Spinal cord (tissue), 10 donors: ENCODE measurements around the gene ENTREP1. TPM values are rescaled to one million over a fixed set of nuclear protein-coding genes. Genes with fewer than 3 reads are reported as not detected.

ENCODE experiments used
- DNase-seq, 6 donors: peaks; one replicate each; pipeline versions ENCODE4 v3.0.0 to v3.0.0-alpha.2; 2013 to 2015; ENCODE audit warnings: low spot score in 6 of 6, low read depth in 4 of 6
- H3K27ac ChIP-seq: one replicate; pipeline ENCODE4 v1.5.1; 2013; ENCODE audit warnings: low read depth, low read length, control low read depth
- H3K27me3 ChIP-seq: one replicate; pipeline ENCODE4 v1.6.1; 2013; ENCODE audit warnings: low read length; ENCODE audit not compliant: control insufficient read depth, insufficient read depth
- H3K36me3 ChIP-seq: one replicate; pipeline ENCODE4 v1.6.1; 2013; ENCODE audit warnings: low read length; ENCODE audit not compliant: control insufficient read depth, insufficient read depth
- H3K4me1 ChIP-seq: one replicate; pipeline ENCODE4 v1.6.1; 2013; ENCODE audit warnings: low read length; ENCODE audit not compliant: control insufficient read depth, insufficient read depth
- H3K4me3 ChIP-seq: one replicate; pipeline ENCODE4 v1.5.1; 2013; ENCODE audit warnings: low read depth, low read length, control low read depth
- H3K9me3 ChIP-seq: one replicate; pipeline ENCODE4 v1.6.1; 2013; ENCODE audit warnings: low read length; ENCODE audit not compliant: control insufficient read depth, insufficient read depth
- WGBS: methylation state at CpG from one replicate; pipeline ENCODE4 v1.1.5; 2013; ENCODE audit warnings: missing lambda C conversion rate; ENCODE audit not compliant: insufficient coverage; 5-methylcytosine and 5-hydroxymethylcytosine counted together
- polyA plus RNA-seq, 2 donors: library from polyadenylated mRNA; unstranded; fragments of 120-200 nt; gene quantifications; one replicate each; pipeline ENCODE4 v1.2.1, GENCODE V29; 2013; ENCODE audit not compliant: insufficient read length in 2 of 2
- total RNA-seq, 2 donors: library from RNA; depleted of rRNA in 1 of 2; stranded (reverse); fragments of 120-200 nt in 1 of 2; fragments of >200 nt in 1 of 2; gene quantifications; one replicate each; pipeline versions ENCODE4 v1.2.3 to v1.2.4, GENCODE V29; 2013 to 2014
- donor health status: healthy.

The ENTREP1 gene
- total and polyA plus RNA-seq, 4 donors, result 19.5 to 110 (median 63.0) TPM

DNA sequence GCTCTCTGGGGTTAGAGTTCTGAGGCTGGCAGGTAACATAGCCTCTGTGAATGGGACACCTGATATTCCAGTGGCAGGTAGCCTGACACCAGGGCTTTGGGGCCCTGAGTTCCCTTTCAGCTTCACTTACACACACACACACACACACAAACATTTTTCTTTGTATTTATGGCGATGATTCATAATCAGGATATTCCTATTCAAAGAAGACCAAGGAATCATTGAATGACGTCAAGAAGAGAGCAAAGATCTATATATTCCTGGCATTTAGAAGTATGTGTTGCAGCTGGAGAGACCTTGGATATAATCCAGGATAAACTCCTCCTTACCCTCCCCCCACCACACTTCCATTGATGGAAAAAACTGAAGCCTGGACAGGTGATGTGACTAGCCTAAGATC lies 7.9 kb upstream of the ENTREP1 start:
- WGBS, result no CpG with 5 or more reads among the region's 2 CpGs
- Histone ChIP-seq H3K36me3 (no peaks in the 10 kb centered on the region), H3K27me3 (no peaks in the 10 kb centered on the region), H3K4me3 (no peak overlapping the region), H3K27ac (no peak overlapping the region), H3K4me1 (peaks cover 11% of the 10 kb centered on the region), H3K9me3 (peaks cover 6% of the 10 kb centered on the region)
- no peak for DNase-seq

DNA sequence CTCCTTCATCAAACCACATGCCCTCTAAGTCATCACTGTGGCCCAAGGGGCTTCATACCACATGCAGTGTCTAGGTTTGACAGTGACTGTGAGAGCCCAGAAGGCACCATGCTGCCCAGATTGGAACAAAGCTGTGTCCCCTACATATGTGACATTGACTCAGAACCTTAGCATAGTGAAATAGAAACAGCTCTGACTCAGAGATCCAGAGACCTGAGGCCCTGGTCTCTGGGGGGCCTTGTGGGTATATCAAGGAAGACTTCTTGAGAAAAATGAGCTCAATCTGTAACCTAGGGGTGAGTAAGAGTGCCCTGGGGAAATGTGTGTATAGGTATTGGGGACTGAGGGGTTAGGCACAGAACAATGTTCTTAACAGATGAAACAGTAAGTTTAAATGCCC lies 7.1 kb upstream of the ENTREP1 start:
- H3K27ac ChIP-seq, result no peak overlapping the region
- peaks cover 3% of the 10 kb centered on the region for H3K9me3 ChIP-seq
- H3K4me1 ChIP-seq, result peaks cover 11% of the 10 kb centered on the region
- no peaks in the 10 kb centered on the region for H3K27me3 ChIP-seq
- no peak for DNase-seq
- no peaks in the 10 kb centered on the region for H3K36me3 ChIP-seq
- no peak overlapping the region for H3K4me3 ChIP-seq

- Histone ChIP-seq H3K4me1 (peaks cover 13% of the 10 kb centered on the region), H3K27me3 (peaks cover 3% of the 10 kb centered on the region), H3K9me3 (no peaks in the 10 kb centered on the region), H3K36me3 (no peaks in the 10 kb centered on the region), H3K27ac (no peak overlapping the region), H3K4me3 (no peak overlapping the region)
- DNase-seq, result peak in 2 of 6 donors; percentile 56 to 70
- 10% methylated on average over 4 of the region's 6 CpGs for WGBS
Observed at GRCh38 chr9:69319324-69320025, 5.5 kb upstream of the ENTREP1 start.

DNA sequence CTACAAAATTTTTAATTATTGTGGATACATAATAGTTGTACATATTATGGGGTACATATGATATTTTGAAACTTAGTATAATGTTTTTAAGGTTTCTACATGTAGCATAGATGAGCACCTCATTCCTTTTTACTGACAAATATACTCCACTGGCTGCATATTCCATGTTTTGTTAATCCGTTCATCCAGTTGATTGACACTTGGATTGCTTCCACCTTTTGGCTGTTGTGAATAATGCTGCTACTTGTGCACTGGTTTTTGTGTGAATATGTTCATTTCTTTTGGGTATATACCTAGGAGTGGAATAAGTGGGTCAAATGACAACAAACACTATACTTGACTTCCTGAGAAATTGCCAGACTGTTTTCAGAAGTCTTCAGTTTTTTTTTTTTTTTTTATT lies 2.8 kb upstream of the ENTREP1 start:
- Histone ChIP-seq H3K4me3 (no peak overlapping the region), H3K9me3 (no peaks in the 10 kb centered on the region), H3K27me3 (peaks cover 17% of the 10 kb centered on the region), H3K4me1 (peaks cover 21% of the 10 kb centered on the region), H3K36me3 (no peaks in the 10 kb centered on the region), H3K27ac (no peak overlapping the region)
- DNase-seq, result no peak
- no CpG with 5 or more reads among the region's 1 CpG for WGBS

DNA sequence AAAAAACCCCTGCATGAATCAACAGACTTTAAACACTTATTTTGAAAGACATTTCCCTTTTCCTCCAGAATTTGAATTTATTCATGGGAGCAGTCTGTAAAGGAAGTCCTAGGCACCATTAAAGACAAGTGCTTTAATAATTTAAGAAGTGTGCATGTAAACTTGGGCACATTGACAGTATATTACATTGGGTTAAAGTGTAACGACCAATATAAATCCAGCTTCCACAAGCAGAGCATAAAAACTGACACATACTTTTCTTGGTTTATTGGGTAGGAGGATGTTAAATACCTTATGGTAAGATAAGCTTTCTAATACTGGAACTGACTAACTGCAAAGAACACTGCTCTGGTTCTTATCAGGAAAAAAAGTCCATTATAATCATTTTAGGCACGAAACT lies 1.2 kb upstream of the ENTREP1 start:
- Histone ChIP-seq H3K9me3 (no peaks in the 10 kb centered on the region), H3K27me3 (peaks cover 17% of the 10 kb centered on the region), H3K4me1 (peaks cover 21% of the 10 kb centered on the region), H3K4me3 (no peak overlapping the region), H3K36me3 (no peaks in the 10 kb centered on the region), H3K27ac (no peak overlapping the region)
- no peak for DNase-seq
- WGBS, result no CpG with 5 or more reads among the region's 2 CpGs

DNA sequence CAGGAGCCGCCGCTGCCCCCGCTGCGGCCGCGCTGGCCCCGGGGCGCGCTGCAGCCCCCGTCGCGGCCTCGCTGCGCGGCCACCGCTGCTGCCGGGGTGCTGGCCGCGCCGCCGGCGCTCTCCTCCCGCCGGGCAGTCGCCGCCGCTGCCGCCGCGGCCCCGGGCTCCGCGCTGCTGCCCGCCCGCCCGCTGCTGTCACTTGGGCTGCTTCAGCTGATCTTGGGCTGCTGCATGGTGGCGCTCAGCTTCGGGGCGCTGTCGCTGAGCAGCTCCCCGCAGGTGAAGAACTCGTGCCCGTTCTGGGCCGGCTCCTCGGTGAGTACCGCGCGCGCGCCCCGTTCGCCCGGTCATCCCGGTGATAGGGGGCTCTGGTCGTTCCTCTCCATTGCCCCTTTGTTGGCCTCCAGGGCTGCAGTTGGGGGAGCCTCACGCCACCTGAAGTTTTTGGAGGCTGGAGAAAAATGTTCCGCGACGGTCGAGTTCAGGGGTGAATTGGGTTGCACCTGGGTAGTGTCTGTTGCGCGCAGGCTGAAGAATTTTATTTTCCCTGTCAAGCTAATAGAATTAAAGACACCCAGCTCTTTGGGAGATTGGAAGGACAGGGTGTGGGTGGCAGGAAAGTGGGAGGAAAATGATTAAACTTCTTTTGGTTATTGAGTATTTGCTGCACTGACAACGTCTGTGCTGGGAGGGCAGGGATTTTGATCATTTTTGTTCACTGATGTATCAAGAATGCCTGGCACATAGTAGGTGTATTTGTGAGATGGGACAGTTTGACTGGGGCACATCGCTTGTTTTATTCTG lies 596 bp downstream of the ENTREP1 start:
- peak overlapping the region; percentile 59 for H3K4me3 ChIP-seq
- WGBS, result under 1% methylated on average over 57 of the region's 64 CpGs
- H3K36me3 ChIP-seq, result no peaks in the 10 kb centered on the region
- peak in 2 of 6 donors; percentile 52 to 71 for DNase-seq
- no peaks in the 10 kb centered on the region for H3K9me3 ChIP-seq
- H3K27me3 ChIP-seq, result peaks cover 17% of the 10 kb centered on the region
- peaks cover 20% of the 10 kb centered on the region for H3K4me1 ChIP-seq
- peak overlapping the region; percentile 65 for H3K27ac ChIP-seq

DNA sequence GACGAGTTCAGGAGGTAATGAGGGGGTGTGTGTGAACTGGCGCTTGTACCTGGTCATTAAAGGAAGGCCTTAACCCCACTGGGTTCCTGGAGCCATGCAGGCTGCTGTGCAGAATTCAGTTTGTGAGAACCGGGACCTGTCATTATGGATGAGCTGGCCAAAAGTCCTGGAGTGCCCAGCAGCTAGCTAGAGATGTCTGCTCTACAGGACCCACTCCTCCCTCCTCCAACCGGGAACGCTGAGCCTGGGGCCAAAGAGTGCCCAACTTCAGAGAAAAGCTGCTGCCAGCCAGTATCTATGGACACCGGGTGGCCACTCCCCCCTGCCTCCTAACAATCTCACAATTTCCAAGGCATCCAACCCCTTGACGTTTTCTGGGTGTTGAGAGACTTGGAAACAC lies 1.2 kb downstream of the ENTREP1 start:
- H3K9me3 ChIP-seq, result no peaks in the 10 kb centered on the region
- H3K36me3 ChIP-seq, result no peaks in the 10 kb centered on the region
- peaks cover 14% of the 10 kb centered on the region for H3K4me1 ChIP-seq
- H3K4me3 ChIP-seq, result peak overlapping the region; percentile 59
- peaks cover 17% of the 10 kb centered on the region for H3K27me3 ChIP-seq
- H3K27ac ChIP-seq, result peak overlapping the region; percentile 65
- peak in 3 of 6 donors; percentile 61 to 76 (median 67) for DNase-seq
- WGBS, result 18% methylated on average over 5 of the region's 7 CpGs

DNA sequence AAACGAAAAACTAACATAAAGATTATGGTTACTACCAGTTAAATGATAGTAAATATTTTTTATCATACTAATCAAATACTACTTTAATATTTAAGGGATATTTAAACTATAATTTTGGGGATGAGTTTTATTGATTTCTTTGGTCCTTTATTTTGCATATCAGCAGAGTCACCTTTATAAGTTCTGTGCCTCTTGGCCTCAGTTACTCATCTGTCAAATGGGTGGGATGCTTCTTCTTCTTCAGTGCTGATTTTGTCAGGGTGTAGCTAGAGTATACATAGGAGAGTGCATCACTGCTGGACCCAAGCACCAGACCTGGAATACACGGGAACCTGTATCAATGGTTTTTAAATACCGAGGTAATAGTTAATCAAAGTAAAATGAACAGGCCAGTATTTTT lies 5.6 kb downstream of the ENTREP1 start:
- no peaks in the 10 kb centered on the region for H3K9me3 ChIP-seq
- no peak overlapping the region for H3K4me3 ChIP-seq
- no peak overlapping the region for H3K27ac ChIP-seq
- DNase-seq, result no peak
- H3K4me1 ChIP-seq, result peaks cover 6% of the 10 kb centered on the region
- H3K27me3 ChIP-seq, result peaks cover 9% of the 10 kb centered on the region
- no peaks in the 10 kb centered on the region for H3K36me3 ChIP-seq
- no CpG with 5 or more reads among the region's 3 CpGs for WGBS

- peaks cover under 1% of the 10 kb centered on the region for H3K27me3 ChIP-seq
- H3K27ac ChIP-seq, result no peak overlapping the region
- peaks cover 3% of the 10 kb centered on the region for H3K4me1 ChIP-seq
- H3K36me3 ChIP-seq, result no peaks in the 10 kb centered on the region
- H3K9me3 ChIP-seq, result no peaks in the 10 kb centered on the region
- H3K4me3 ChIP-seq, result no peak overlapping the region
- WGBS, result 90% methylated on average over 2 of the region's 3 CpGs
- DNase-seq, result no peak
Observed at GRCh38 chr9:69331444-69331843, 6.4 kb downstream of the ENTREP1 start.
